ENCODE data around the gene SPIN1.

GRCh38 chr9:88458716-88459465, 70.6 kb downstream of the SPIN1 start:
- TF ChIP-seq CTCF (conservative IDR thresholded peaks at IDR 0.05), result no peak
- no peak for TF ChIP-seq ZFX (IDR thresholded peaks at IDR 0.05)

Measured in C4-2B (cell line).